Fibroblast of pulmonary artery (primary cell): ENCODE measurements around the gene CDCP2.
A peak's percentile ranks its signal among the peaks of the same experiment; 100 is the strongest.

Experiments
- DNase-seq: peaks from one replicate; pipeline ENCODE4 v3.0.0-alpha.2; 2010; ENCODE audit warnings: low read depth
- H3K4me3 ChIP-seq: replicated peaks from 2 replicates; pipeline ENCODE4 v1.5.1; 2011; ENCODE audit warnings: low read depth, mild to moderate bottlenecking, control low read depth, low read length, moderate library complexity
- CTCF ChIP-seq: IDR thresholded peaks from 2 replicates; pipeline ENCODE4 v1.5.1; 2011; ENCODE audit warnings: mild to moderate bottlenecking, control low read depth, low read length, inconsistent platforms; ENCODE audit errors: missing control alignments

CDCP2 gene

DNA sequence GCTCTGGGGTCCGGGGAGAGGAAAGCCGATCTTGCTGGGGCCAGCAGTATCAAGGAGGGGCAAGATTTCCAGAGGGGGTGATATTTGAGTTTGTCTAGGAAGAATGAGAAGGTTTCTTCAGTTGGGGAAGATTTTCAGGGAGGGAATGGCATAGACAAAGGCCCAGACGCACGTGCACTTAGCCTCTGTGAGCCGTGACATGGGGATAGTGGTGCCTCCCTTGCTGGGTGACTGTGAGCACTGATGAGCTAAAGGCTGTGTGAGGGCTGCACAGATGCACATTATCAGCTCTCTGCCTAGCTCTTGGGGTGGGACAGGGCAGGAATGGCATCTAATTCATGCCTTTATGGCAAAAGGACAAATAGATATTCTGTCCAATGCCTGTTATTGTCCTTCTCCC, 1.8 kb downstream of the CDCP2 start:
- no peak for TF ChIP-seq CTCF
- H3K4me3 ChIP-seq: no peak overlapping the region
- DNase-seq: no peak

DNA sequence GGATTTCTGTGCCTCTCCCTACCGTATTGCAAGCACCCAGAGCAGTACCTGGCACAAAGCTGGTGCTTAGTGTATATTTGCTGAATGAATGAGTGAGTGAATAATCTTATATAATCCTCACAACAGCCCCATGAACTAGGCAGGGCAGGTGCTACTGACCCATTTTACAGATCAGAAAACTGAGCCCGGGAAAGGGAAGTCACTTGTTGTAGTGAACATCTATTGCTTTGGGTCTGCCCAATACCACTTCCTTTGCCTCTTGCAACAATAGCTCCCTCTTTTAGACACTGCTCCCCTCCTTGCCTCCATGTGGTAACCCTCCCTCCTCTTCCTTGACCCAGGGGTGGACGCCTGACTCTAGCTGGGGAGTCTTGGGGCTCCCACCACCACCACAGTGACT, 3.1 kb downstream of the CDCP2 start:
- no peak for TF ChIP-seq CTCF
- H3K4me3 ChIP-seq: no peak overlapping the region
- no peak for DNase-seq

- DNase-seq: no peak
- no peak overlapping the region for H3K4me3 ChIP-seq
- TF ChIP-seq CTCF: no peak
Measured at GRCh38 chr1:54144366-54144765, 8.4 kb downstream of the CDCP2 start.

DNA sequence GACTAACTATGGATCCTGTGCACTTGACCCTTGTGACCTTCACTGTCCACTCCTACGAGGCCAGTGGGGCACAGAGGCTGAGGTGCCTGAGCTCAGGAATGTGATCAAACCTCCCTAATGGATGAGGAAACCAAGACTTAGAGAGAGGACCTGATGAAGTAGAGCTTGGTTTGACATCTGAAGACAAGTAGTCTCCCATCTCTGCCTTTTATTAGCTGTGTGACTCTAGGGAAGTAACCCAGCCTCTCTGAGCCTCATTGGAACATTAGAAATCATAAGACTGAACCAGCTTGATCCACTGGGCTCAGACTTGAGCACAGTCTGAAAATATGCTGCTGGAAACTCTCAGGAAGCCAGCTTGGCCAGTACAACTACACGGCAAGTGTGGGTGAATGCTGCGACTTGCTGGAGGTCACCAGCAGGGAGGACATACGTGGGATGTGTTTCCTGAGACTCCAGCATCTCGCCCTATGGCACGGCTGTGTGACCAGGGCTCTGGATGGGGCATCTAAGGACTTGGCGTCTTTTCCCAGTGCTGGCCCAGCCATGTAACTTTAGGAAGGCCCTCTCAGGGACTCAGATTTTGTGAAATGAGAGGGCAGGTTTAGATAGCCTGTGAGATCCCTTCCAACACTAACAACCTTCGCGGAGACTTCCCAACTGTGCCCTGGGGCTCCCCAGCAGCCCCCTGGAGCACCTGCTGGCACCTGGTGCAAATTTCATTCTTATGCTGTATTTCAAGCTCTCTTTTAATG, 10.5 kb downstream of the CDCP2 start:
- no peak for DNase-seq
- TF ChIP-seq CTCF: no peak
- H3K4me3 ChIP-seq: no peak overlapping the region

- H3K4me3 ChIP-seq: no peak overlapping the region
- DNase-seq: no peak
- no peak for TF ChIP-seq CTCF
Measured at GRCh38 chr1:54139711-54140110, 13.1 kb downstream of the CDCP2 start.

DNA sequence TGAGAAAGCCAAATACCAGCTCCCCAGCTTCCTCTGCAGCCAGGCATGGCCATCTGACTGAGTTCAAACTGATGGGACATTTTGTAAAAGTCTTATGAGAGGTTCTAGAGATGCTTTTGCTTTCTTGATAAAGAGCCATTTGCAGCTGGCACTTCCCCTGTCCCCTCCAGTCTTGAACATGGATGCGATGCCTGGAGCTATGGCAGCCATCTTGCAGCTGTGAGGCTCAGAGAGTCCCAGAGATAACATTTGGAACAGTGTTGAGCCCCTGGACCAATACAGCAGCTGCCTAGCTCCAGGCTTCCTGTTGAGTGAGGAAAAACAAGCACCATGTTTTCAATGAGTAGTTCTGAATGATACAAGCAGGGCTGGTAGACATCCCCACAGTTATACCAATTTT, 13.8 kb downstream of the CDCP2 start:
- H3K4me3 ChIP-seq: no peak overlapping the region
- TF ChIP-seq CTCF: no peak

DNA sequence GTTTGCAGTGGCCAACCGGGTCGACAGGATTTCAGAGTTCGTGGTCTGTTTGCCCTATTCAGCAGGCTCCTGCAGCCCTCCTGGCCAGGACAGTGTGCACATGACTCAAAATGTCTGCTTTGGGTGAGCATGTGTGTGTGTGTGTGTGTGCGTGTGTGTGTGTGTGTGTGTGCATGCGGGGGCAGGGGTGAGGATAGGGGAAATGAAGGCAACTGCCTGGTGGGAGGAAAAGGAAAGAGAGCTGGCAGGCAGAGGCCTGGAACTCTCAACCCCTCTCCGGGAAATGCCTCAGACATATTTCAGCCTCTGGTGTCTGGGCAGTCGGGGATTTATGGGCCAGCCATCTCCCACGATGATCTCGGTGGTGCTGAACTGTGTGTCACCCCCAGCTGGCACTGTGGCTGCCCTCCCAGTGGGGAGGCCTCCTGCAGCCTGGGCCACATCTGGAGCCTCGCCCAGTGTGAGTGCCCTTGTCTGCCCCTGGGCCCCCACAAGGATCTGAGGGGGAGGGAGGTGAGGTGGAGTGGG, 15.2 kb downstream of the CDCP2 start:
- no peak overlapping the region for H3K4me3 ChIP-seq
- peak; percentile 59 for DNase-seq
- no peak for TF ChIP-seq CTCF

More for the DNA sequence above, 13.8 kb downstream of the CDCP2 start:
- no peak for DNase-seq
